ENCODE data around the gene CPNE4. TPM values are rescaled to one million over a fixed set of nuclear protein-coding genes. Genes with fewer than 3 reads are reported as not detected.
A peak's percentile ranks its signal among the peaks of the same experiment; 100 is the strongest.

CPNE4 gene
- total and polyA plus RNA-seq, 9 of the 15 experiments (the other 6 are each of a cell fraction or from before 2014, with no cell fraction given) = not detected

GRCh38 chr3:131502530-131503319 lies 532.1 kb downstream of the CPNE4 start, which contains the start of gene MRPL3:
TSS of gene MRPL3 (minus strand) at chr3:131502971. CDS start at chr3:131502821, 150 bp downstream.
- no peak for FAIRE-seq
- TF ChIP-seq RBBP5 (IDR thresholded peaks at IDR 0.05; ENCODE audit: borderline replicate concordance, insufficient read depth, low read length, poor library complexity, severe bottlenecking) = peak; percentile 84
- peak; percentile 53 for TF ChIP-seq JUND (IDR thresholded peaks at IDR 0.05; ENCODE audit: borderline replicate concordance, low read depth, low read length)
- no peak; the same call in 2 of the 3 replicates for TF ChIP-seq JUND (tag; IDR thresholded peaks at IDR 0.05; ENCODE audit: borderline replicate concordance, low read depth, low read length)
- peak; percentile 94 for TF ChIP-seq NFRKB (IDR thresholded peaks at IDR 0.05; ENCODE audit: low read depth)
- TF ChIP-seq, protein P1, sequence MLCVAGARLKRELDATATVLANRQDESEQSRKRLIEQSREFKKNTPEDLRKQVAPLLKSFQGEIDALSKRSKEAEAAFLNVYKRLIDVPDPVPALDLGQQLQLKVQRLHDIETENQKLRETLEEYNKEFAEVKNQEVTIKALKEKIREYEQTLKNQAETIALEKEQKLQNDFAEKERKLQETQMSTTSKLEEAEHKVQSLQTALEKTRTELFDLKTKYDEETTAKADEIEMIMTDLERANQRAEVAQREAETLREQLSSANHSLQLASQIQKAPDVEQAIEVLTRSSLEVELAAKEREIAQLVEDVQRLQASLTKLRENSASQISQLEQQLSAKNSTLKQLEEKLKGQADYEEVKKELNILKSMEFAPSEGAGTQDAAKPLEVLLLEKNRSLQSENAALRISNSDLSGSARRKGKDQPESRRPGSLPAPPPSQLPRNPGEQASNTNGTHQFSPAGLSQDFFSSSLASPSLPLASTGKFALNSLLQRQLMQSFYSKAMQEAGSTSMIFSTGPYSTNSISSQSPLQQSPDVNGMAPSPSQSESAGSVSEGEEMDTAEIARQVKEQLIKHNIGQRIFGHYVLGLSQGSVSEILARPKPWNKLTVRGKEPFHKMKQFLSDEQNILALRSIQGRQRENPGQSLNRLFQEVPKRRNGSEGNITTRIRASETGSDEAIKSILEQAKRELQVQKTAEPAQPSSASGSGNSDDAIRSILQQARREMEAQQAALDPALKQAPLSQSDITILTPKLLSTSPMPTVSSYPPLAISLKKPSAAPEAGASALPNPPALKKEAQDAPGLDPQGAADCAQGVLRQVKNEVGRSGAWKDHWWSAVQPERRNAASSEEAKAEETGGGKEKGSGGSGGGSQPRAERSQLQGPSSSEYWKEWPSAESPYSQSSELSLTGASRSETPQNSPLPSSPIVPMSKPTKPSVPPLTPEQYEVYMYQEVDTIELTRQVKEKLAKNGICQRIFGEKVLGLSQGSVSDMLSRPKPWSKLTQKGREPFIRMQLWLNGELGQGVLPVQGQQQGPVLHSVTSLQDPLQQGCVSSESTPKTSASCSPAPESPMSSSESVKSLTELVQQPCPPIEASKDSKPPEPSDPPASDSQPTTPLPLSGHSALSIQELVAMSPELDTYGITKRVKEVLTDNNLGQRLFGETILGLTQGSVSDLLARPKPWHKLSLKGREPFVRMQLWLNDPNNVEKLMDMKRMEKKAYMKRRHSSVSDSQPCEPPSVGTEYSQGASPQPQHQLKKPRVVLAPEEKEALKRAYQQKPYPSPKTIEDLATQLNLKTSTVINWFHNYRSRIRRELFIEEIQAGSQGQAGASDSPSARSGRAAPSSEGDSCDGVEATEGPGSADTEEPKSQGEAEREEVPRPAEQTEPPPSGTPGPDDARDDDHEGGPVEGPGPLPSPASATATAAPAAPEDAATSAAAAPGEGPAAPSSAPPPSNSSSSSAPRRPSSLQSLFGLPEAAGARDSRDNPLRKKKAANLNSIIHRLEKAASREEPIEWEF (CRISPR knock-in tag; IDR thresholded peaks at IDR 0.05) = 0 out of 2 replicates have a peak, but pooled peaks have one; percentile 63
- peak; percentile 99 for TF ChIP-seq MAX (CRISPR knock-in tag; IDR thresholded peaks at IDR 0.05)
- TF ChIP-seq TEAD1 (CRISPR knock-in tag; IDR thresholded peaks at IDR 0.05) = peak in 1 of 2 experiments; percentile 32; a peak in 1 of 4 replicates
- peak; percentile 87 for TF ChIP-seq GTF2E2 (tag; IDR thresholded peaks at IDR 0.05)
- TF ChIP-seq ZFP30 (CRISPR knock-in tag; IDR thresholded peaks at IDR 0.05; ENCODE audit: borderline replicate concordance) = no peak
- TF ChIP-seq, protein P2, sequence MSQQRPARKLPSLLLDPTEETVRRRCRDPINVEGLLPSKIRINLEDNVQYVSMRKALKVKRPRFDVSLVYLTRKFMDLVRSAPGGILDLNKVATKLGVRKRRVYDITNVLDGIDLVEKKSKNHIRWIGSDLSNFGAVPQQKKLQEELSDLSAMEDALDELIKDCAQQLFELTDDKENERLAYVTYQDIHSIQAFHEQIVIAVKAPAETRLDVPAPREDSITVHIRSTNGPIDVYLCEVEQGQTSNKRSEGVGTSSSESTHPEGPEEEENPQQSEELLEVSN (IDR thresholded peaks at IDR 0.05; ENCODE audit: borderline replicate concordance in 1 of 2, extremely low read depth in 1 of 2, insufficient read depth in 1 of 2, insufficient read length in 1 of 2, low read depth in 1 of 2, low read length in 1 of 2, poor library complexity in 1 of 2, severe bottlenecking in 1 of 2) = peak; percentile 64 to 77
- TF ChIP-seq ZNF280A (IDR thresholded peaks at IDR 0.05; ENCODE audit: low read depth, partially characterized antibody) = no peak

More at GRCh38 chr3:131502530-131503319, 532.1 kb downstream of the CPNE4 start, which contains the start of gene MRPL3:
- H3K36me3 ChIP-seq (ENCODE audit: control insufficient read depth, insufficient read depth, low read length) = peaks cover 35% of the 10 kb centered on the region
- H3K9me3 ChIP-seq (replicated peaks; ENCODE audit: control insufficient read depth, insufficient read depth, low read depth, low read length) = no peaks in the 10 kb centered on the region
- H2AFZ ChIP-seq (ENCODE audit: low read depth, low read length) = peak within 1 kb of the TSS; percentile 97
- ATAC-seq (peak; percentile 96), DNase-seq (ENCODE audit: extremely low read depth in 1 of 4, low spot score in 3 of 4) (peak; percentile 70 to 90 (median 72))
- peak within 1 kb of the TSS; percentile 94 for H3K4me2 ChIP-seq (ENCODE audit: insufficient read depth, low read length)
- CTCF ChIA-PET (ENCODE audit: low intra/inter-chr PET ratio) = no interaction called here
- POLR2A ChIA-PET = interaction anchor here (0.6 kb wide), 1 partner anchor 120 kb away, joined by 3 read pairs; no protein-coding TSS in a partner anchor
- H3K4me3 ChIP-seq = peak within 1 kb of the TSS; percentile 98
- in situ Hi-C loops (cut with MboI) = no loop called here
- H3K79me2 ChIP-seq (ENCODE audit: control insufficient read depth, insufficient read depth, low read length) = peaks cover 47% of the 10 kb centered on the region
- peak within 1 kb of the TSS; percentile 97 for H3K27ac ChIP-seq (ENCODE audit: extremely low read depth, low read depth, low read length)
- no peaks in the 10 kb centered on the region for H4K20me1 ChIP-seq (replicated peaks; ENCODE audit: control insufficient read depth, insufficient read depth, low read length)
- peak within 1 kb of the TSS; percentile 99 for H3K9ac ChIP-seq (ENCODE audit: insufficient read depth in 1 of 2, low read depth in 2 of 2, low read length in 2 of 2)
- H3K27me3 ChIP-seq (ENCODE audit: control insufficient read depth in 2 of 2, insufficient read depth in 2 of 2, low read length in 2 of 2) = peaks cover 0 to 6% of the 10 kb centered on the region in 2 experiments; a peak in 2 of 5 replicates
- no peaks in the 10 kb centered on the region for H3K4me1 ChIP-seq (replicated peaks in 1 of 2; ENCODE audit: control insufficient read depth in 2 of 2, insufficient read depth in 2 of 2, low read length in 2 of 2)
- no TSS peak for BruUV-seq (replicated peaks)
- H3K9me1 ChIP-seq (ENCODE audit: control insufficient read depth, insufficient read depth, low read length) = no peaks in the 10 kb centered on the region
- WGBS (ENCODE audit: insufficient coverage, low coverage, missing lambda C conversion rate) = 3% methylated on average over 30 of the region's 47 CpGs
- intact Hi-C loops (cut with micrococcal nuclease) = no loop called here

Measured in K562 (cell line).